Upper lobe of left lung (tissue), 4 donors: Measurements from ENCODE around the gene PLEKHM2.

Source experiments
- CTCF ChIP-seq, 6 experiments: fragments of 450-650 bp in 4 of 6; fragments of 200-600 bp in 2 of 6; sonication (generic) in 2 of 6; IDR thresholded peaks; one replicate each; pipeline ENCODE4 v1.5.1; 2016 to 2019; ENCODE audit warnings: antibody characterized with exemption in 6 of 6
- EP300 ChIP-seq, 4 donors: sonication (generic); formaldehyde crosslinking; IDR thresholded peaks; one replicate each; pipeline ENCODE4 v1.5.1; 2017; ENCODE audit warnings: antibody characterized with exemption in 4 of 4, control low read depth in 2 of 4
- POLR2A ChIP-seq, 4 donors: fragments of 450-650 bp; IDR thresholded peaks; one replicate each; pipeline ENCODE4 v1.5.1; 2016 to 2017; ENCODE audit warnings: antibody characterized with exemption in 4 of 4, mild to moderate bottlenecking in 2 of 4

GRCh38 chr1:15749399-15750291, 65.5 kb downstream of the PLEKHM2 start:
- TF ChIP-seq POLR2A (IDR thresholded peaks at IDR 0.05) = no peak
- no peak for TF ChIP-seq CTCF (IDR thresholded peaks at IDR 0.05)
- peak in 1 of 4 donors; percentile 3 for TF ChIP-seq EP300 (IDR thresholded peaks at IDR 0.05)
